Measurements from ENCODE around the gene TTBK2. TPM values are rescaled to one million over a fixed set of nuclear protein-coding genes. Genes with fewer than 3 reads are reported as not detected.

Gene TTBK2
- total RNA-seq, 1 donor from 2014 or later, result 32.4 TPM

GRCh38 chr15:42915654-42916315 is 4.8 kb downstream of the TTBK2 start:
- Histone ChIP-seq H3K4me2 (no peak overlapping the region), H4K20me1 (ENCODE audit: low read depth) (peaks cover 32% of the 10 kb centered on the region), H3K36me3 (no peaks in the 10 kb centered on the region), H3K9me3 (ENCODE audit: low read depth) (no peaks in the 10 kb centered on the region), H3K9ac (no peak overlapping the region), H2AFZ (replicated peaks) (no peak overlapping the region), H3K27me3 (no peaks in the 10 kb centered on the region), H3K4me3 (no peak overlapping the region), H3F3A (ENCODE audit: low read depth) (peaks cover 11% of the 10 kb centered on the region), H3K27ac (no peak overlapping the region), H3K4me1 (peaks cover 6% of the 10 kb centered on the region), H3K79me2 (ENCODE audit: low read depth) (peaks cover 82% of the 10 kb centered on the region)
- no peak overlapping the region for H3K27ac Mint-ChIP-seq
- H3K4me3 Mint-ChIP-seq, result no peak overlapping the region
- TF ChIP-seq CTCF (IDR thresholded peaks at IDR 0.05) (no peak), EZH2 (IDR thresholded peaks at IDR 0.05) (no peak), EZH2phosphoT487 (IDR thresholded peaks at IDR 0.05) (no peak)
- H3K4me1 Mint-ChIP-seq, result peaks cover 14% of the 10 kb centered on the region
- peaks cover 4% of the 10 kb centered on the region for H3K9me3 Mint-ChIP-seq
- H3K27me3 Mint-ChIP-seq (ENCODE audit: insufficient read depth, low read depth), result peaks cover 5% of the 10 kb centered on the region
- no peaks in the 10 kb centered on the region for H3K36me3 Mint-ChIP-seq
- DNase-seq (ENCODE audit: low spot score), result no peak

- no peaks in the 10 kb centered on the region for H3K9me3 ChIP-seq (ENCODE audit: low read depth)
- peaks cover 14% of the 10 kb centered on the region for H3K4me1 Mint-ChIP-seq
- no peak overlapping the region for H3K27ac Mint-ChIP-seq
- H3K27me3 Mint-ChIP-seq (ENCODE audit: insufficient read depth, low read depth), result peaks cover 5% of the 10 kb centered on the region
- no peaks in the 10 kb centered on the region for H3K36me3 ChIP-seq
- peaks cover 30% of the 10 kb centered on the region for H4K20me1 ChIP-seq (ENCODE audit: low read depth)
- H3K9ac ChIP-seq, result no peak overlapping the region
- H3K27ac ChIP-seq, result no peak overlapping the region
- no peak for TF ChIP-seq CTCF (IDR thresholded peaks at IDR 0.05)
- H3K4me1 ChIP-seq, result peaks cover 6% of the 10 kb centered on the region
- no peak overlapping the region for H3K4me3 Mint-ChIP-seq
- H3K79me2 ChIP-seq (ENCODE audit: low read depth), result peaks cover 89% of the 10 kb centered on the region
- H3K9me3 Mint-ChIP-seq, result peaks cover 4% of the 10 kb centered on the region
- no peaks in the 10 kb centered on the region for H3K27me3 ChIP-seq
- no peak overlapping the region for H3K4me3 ChIP-seq
- H2AFZ ChIP-seq (replicated peaks), result no peak overlapping the region
- peaks cover 8% of the 10 kb centered on the region for H3F3A ChIP-seq (ENCODE audit: low read depth)
- DNase-seq (ENCODE audit: low spot score), result no peak
- no peaks in the 10 kb centered on the region for H3K36me3 Mint-ChIP-seq
- H3K4me2 ChIP-seq, result no peak overlapping the region
Observed at GRCh38 chr15:42914728-42915497, 5.7 kb downstream of the TTBK2 start.

GRCh38 chr15:42911058-42911592 is 9.5 kb downstream of the TTBK2 start:
- Mint-ChIP-seq H3K27me3 (ENCODE audit: insufficient read depth, low read depth) (peaks cover 3% of the 10 kb centered on the region), H3K4me1 (no peaks in the 10 kb centered on the region), H3K36me3 (peaks cover 6% of the 10 kb centered on the region), H3K9me3 (peaks cover 4% of the 10 kb centered on the region), H3K4me3 (no peak overlapping the region), H3K27ac (no peak overlapping the region)
- TF ChIP-seq EZH2phosphoT487 (IDR thresholded peaks at IDR 0.05) (no peak), CTCF (IDR thresholded peaks at IDR 0.05) (no peak), EZH2 (IDR thresholded peaks at IDR 0.05) (no peak)
- peaks cover 30% of the 10 kb centered on the region for H4K20me1 ChIP-seq (ENCODE audit: low read depth)
- no peaks in the 10 kb centered on the region for H3K27me3 ChIP-seq
- no peak overlapping the region for H3K27ac ChIP-seq
- H3K36me3 ChIP-seq, result no peaks in the 10 kb centered on the region
- no peaks in the 10 kb centered on the region for H3F3A ChIP-seq (ENCODE audit: low read depth)
- H3K4me2 ChIP-seq, result no peak overlapping the region
- H3K9me3 ChIP-seq (ENCODE audit: low read depth), result no peaks in the 10 kb centered on the region
- H2AFZ ChIP-seq (replicated peaks), result no peak overlapping the region
- no peaks in the 10 kb centered on the region for H3K4me1 ChIP-seq
- no peak overlapping the region for H3K9ac ChIP-seq
- no peak for DNase-seq (ENCODE audit: low spot score)
- H3K79me2 ChIP-seq (ENCODE audit: low read depth), result peaks cover 85% of the 10 kb centered on the region
- no peak overlapping the region for H3K4me3 ChIP-seq

Data from neural progenitor cell (in vitro differentiated cells).